VCaP (cell line): ENCODE data around the gene C10orf143.
A peak's percentile ranks its signal among the peaks of the same experiment; 100 is the strongest.
"Not testable (repeated sequence)": the region's sequence is repeated elsewhere in the genome, so short reads cannot be mapped to it uniquely, and the experiment has no call there.

Source experiments
- H3K27ac ChIP-seq: fragments of 450-650 bp; 2 replicates; pipeline ENCODE4 v1.5.1; 2017
- CTCF ChIP-seq: fragments of 450-650 bp; conservative IDR thresholded peaks from 2 replicates; pipeline ENCODE4 v1.5.1; 2017; ENCODE audit warnings: mild to moderate bottlenecking, moderate library complexity

The C10orf143 gene

GRCh38 chr10:130109796-130110245 is 809 bp downstream of the C10orf143 start:
- H3K27ac ChIP-seq: peak overlapping the region; percentile 75
- peak; percentile 77 for TF ChIP-seq CTCF

- TF ChIP-seq CTCF: no peak
- peak overlapping the region; percentile 75; the same call in 1 of the 2 replicates for H3K27ac ChIP-seq
Observed at GRCh38 chr10:130108934-130109604, 1.6 kb downstream of the C10orf143 start.

GRCh38 chr10:130108146-130108545 is 2.5 kb downstream of the C10orf143 start:
- not testable (repeated sequence) for H3K27ac ChIP-seq

- H3K27ac ChIP-seq: no peak overlapping the region
- no peak for TF ChIP-seq CTCF
Observed at GRCh38 chr10:130105724-130106123, 4.9 kb downstream of the C10orf143 start.

GRCh38 chr10:130099344-130099743 is 11.3 kb downstream of the C10orf143 start:
- no peak overlapping the region for H3K27ac ChIP-seq
- TF ChIP-seq CTCF: no peak

- not testable (repeated sequence) for H3K27ac ChIP-seq
Observed at GRCh38 chr10:130090565-130090964, 20.1 kb downstream of the C10orf143 start.

- no peak for TF ChIP-seq CTCF
- peak overlapping the region; percentile 60 for H3K27ac ChIP-seq
Observed at GRCh38 chr10:130080461-130080814, 30.2 kb downstream of the C10orf143 start.

- TF ChIP-seq CTCF: no peak
- H3K27ac ChIP-seq: peak overlapping the region; percentile 60
Observed at GRCh38 chr10:130079614-130080460, 30.8 kb downstream of the C10orf143 start.
